Thyroid gland (tissue), 4 donors: ENCODE measurements around the gene MSANTD2.

ENCODE experiments used
- POLR2A ChIP-seq, 2 donors: fragments of 450-650 bp; IDR thresholded peaks; one replicate each; pipeline ENCODE4 v1.6.1; 2017; ENCODE audit warnings: antibody characterized with exemption in 2 of 2, mild to moderate bottlenecking in 2 of 2, moderate library complexity in 1 of 2
- TF ChIP-seq, protein P1 (sequence below), 6 experiments: fragments of 200-600 bp in 3 of 6; fragments of 450-650 bp in 3 of 6; sonication (generic) in 3 of 6; IDR thresholded peaks; one replicate each; pipeline ENCODE4 v1.5.1; 2016 to 2019; ENCODE audit warnings: antibody characterized with exemption in 6 of 6, mild to moderate bottlenecking in 2 of 6, inconsistent platforms in 1 of 6, moderate library complexity in 1 of 6

DNA sequence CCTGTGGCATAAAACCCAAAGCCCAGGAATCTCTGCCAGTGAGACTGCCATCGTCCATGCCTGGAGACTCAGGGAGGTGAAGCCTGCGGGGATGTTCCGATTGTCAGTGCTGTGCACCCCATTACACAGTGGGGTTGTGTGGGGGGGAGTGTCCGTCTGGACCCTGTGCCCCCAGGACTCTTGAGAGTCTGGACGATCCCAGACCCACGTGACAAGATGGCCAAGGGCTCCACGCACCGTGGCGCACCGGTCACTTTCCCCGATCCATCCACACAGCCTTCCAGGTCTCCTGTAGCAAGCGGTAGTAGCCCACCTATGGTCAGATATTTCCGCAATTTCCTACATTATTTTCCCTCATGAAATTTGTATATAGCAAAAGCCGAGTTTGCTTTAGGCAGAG, 81.4 kb downstream of the MSANTD2 start:
- TF ChIP-seq, protein P1, sequence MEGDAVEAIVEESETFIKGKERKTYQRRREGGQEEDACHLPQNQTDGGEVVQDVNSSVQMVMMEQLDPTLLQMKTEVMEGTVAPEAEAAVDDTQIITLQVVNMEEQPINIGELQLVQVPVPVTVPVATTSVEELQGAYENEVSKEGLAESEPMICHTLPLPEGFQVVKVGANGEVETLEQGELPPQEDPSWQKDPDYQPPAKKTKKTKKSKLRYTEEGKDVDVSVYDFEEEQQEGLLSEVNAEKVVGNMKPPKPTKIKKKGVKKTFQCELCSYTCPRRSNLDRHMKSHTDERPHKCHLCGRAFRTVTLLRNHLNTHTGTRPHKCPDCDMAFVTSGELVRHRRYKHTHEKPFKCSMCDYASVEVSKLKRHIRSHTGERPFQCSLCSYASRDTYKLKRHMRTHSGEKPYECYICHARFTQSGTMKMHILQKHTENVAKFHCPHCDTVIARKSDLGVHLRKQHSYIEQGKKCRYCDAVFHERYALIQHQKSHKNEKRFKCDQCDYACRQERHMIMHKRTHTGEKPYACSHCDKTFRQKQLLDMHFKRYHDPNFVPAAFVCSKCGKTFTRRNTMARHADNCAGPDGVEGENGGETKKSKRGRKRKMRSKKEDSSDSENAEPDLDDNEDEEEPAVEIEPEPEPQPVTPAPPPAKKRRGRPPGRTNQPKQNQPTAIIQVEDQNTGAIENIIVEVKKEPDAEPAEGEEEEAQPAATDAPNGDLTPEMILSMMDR (IDR thresholded peaks at IDR 0.05) = no peak
- no peak for TF ChIP-seq POLR2A (IDR thresholded peaks at IDR 0.05)
